ENCODE results near the gene KIRREL2.

The KIRREL2 gene

GRCh38 chr19:35882114-35882832, 25.6 kb downstream of the KIRREL2 start:
- no peak overlapping the region for H3K27ac ChIP-seq (ENCODE audit: insufficient read depth in 1 of 2, low read depth in 1 of 2, low read length in 2 of 2, poor library complexity in 1 of 2, severe bottlenecking in 2 of 2)
- peak; percentile 77 to 92 (median 88) for DNase-seq
- CTCF ChIA-PET, result interaction anchor here (0.7 to 7.0 kb wide), 19 partner anchors 9 to 112 kb away, joined by 3 to 106 read pairs (median 8); partner anchors contain the start of gene TYROBP
- peaks cover 0 to 6% (median 2%) of the 10 kb centered on the region in 4 experiments for H3K36me3 ChIP-seq (ENCODE audit: control insufficient read depth in 4 of 4, insufficient read depth in 4 of 4, low read length in 3 of 4)
- POLR2A ChIA-PET, result interaction anchor here (1.1 to 1.3 kb wide), 2 partner anchors 21 to 49 kb away, joined by 4 to 7 read pairs; no protein-coding TSS in a partner anchor
- WGBS (ENCODE audit: insufficient coverage), result 64% methylated on average over 5 of the region's 8 CpGs
- no peak overlapping the region for H3K4me3 ChIP-seq (ENCODE audit: control insufficient read depth in 1 of 7, extremely low read depth in 1 of 7, insufficient read depth in 4 of 7, low read depth in 2 of 7, low read length in 6 of 7)
- H3K9me3 ChIP-seq (ENCODE audit: control extremely low read depth in 1 of 5, control insufficient read depth in 4 of 5, insufficient read depth in 2 of 5, low read depth in 1 of 5, low read length in 4 of 5), result no peaks in the 10 kb centered on the region
- peaks cover 0 to 3% (median 1%) of the 10 kb centered on the region in 4 experiments for H3K4me1 ChIP-seq (ENCODE audit: control extremely low read depth in 1 of 4, control insufficient read depth in 4 of 4, insufficient read depth in 4 of 4, low read length in 3 of 4)
- H3K27me3 ChIP-seq (replicated peaks in 2 of 5; ENCODE audit: control insufficient read depth in 4 of 5, insufficient read depth in 5 of 5, low read length in 4 of 5), result peaks cover 0 to 22% (median 8%) of the 10 kb centered on the region in 5 experiments

- WGBS (ENCODE audit: insufficient coverage), result 81% methylated on average over 2 of the region's 2 CpGs
- peaks cover 0 to 11% (median 6%) of the 10 kb centered on the region in 5 experiments for H3K27me3 ChIP-seq (replicated peaks in 2 of 5; ENCODE audit: control insufficient read depth in 4 of 5, insufficient read depth in 5 of 5, low read length in 4 of 5)
- H3K4me3 ChIP-seq (ENCODE audit: control insufficient read depth in 1 of 7, extremely low read depth in 1 of 7, insufficient read depth in 4 of 7, low read depth in 2 of 7, low read length in 6 of 7), result no peak overlapping the region
- peaks cover 0 to 3% (median 1%) of the 10 kb centered on the region in 4 experiments for H3K4me1 ChIP-seq (ENCODE audit: control extremely low read depth in 1 of 4, control insufficient read depth in 4 of 4, insufficient read depth in 4 of 4, low read length in 3 of 4)
- ChIA-PET POLR2A (interaction anchor here (0.6 to 2.0 kb wide), 3 partner anchors 17 to 45 kb away, joined by 3 to 5 read pairs (median 4); no protein-coding TSS in a partner anchor), CTCF (interaction anchor here (0.9 to 7.0 kb wide), 12 partner anchors 8 to 113 kb away, joined by 3 to 106 read pairs (median 10); partner anchors contain the start of genes KIRREL2 and TYROBP)
- no peak for DNase-seq
- no peak overlapping the region for H3K27ac ChIP-seq (ENCODE audit: insufficient read depth in 1 of 2, low read depth in 1 of 2, low read length in 2 of 2, poor library complexity in 1 of 2, severe bottlenecking in 2 of 2)
- no peaks in the 10 kb centered on the region for H3K9me3 ChIP-seq (ENCODE audit: control extremely low read depth in 1 of 5, control insufficient read depth in 4 of 5, insufficient read depth in 2 of 5, low read depth in 1 of 5, low read length in 4 of 5)
- peaks cover 7 to 19% (median 13%) of the 10 kb centered on the region in 4 experiments for H3K36me3 ChIP-seq (ENCODE audit: control insufficient read depth in 4 of 4, insufficient read depth in 4 of 4, low read length in 3 of 4)
These were observed 27.2 kb downstream of the KIRREL2 start for GRCh38 chr19:35883882-35884281.

GRCh38 chr19:35885225-35885738, 28.6 kb downstream of the KIRREL2 start:
- POLR2A ChIA-PET, result interaction anchor here (2.8 kb wide), 1 partner anchor 46 kb away, joined by 8 read pairs; no protein-coding TSS in a partner anchor
- 95% methylated on average over 4 of the region's 6 CpGs for WGBS (ENCODE audit: insufficient coverage)
- no peak overlapping the region for H3K4me3 ChIP-seq (ENCODE audit: control insufficient read depth in 1 of 7, extremely low read depth in 1 of 7, insufficient read depth in 4 of 7, low read depth in 2 of 7, low read length in 6 of 7)

GRCh38 chr19:35885904-35886303, 29.2 kb downstream of the KIRREL2 start:
- Histone ChIP-seq H3K27ac (ENCODE audit: insufficient read depth in 1 of 2, low read depth in 1 of 2, low read length in 2 of 2, poor library complexity in 1 of 2, severe bottlenecking in 2 of 2) (no peak overlapping the region), H3K9me3 (ENCODE audit: control extremely low read depth in 1 of 5, control insufficient read depth in 4 of 5, insufficient read depth in 2 of 5, low read depth in 1 of 5, low read length in 4 of 5) (no peaks in the 10 kb centered on the region), H3K36me3 (ENCODE audit: control insufficient read depth in 4 of 4, insufficient read depth in 4 of 4, low read length in 3 of 4) (peaks cover 7 to 38% (median 28%) of the 10 kb centered on the region in 4 experiments), H3K4me1 (ENCODE audit: control extremely low read depth in 1 of 4, control insufficient read depth in 4 of 4, insufficient read depth in 4 of 4, low read length in 3 of 4) (no peaks in the 10 kb centered on the region), H3K4me3 (ENCODE audit: control insufficient read depth in 1 of 7, extremely low read depth in 1 of 7, insufficient read depth in 4 of 7, low read depth in 2 of 7, low read length in 6 of 7) (no peak overlapping the region), H3K27me3 (replicated peaks in 2 of 5; ENCODE audit: control insufficient read depth in 4 of 5, insufficient read depth in 5 of 5, low read length in 4 of 5) (no peaks in the 10 kb centered on the region)
- DNase-seq, result no peak
- WGBS (ENCODE audit: insufficient coverage), result 98% methylated on average over 3 of the region's 8 CpGs
- ChIA-PET CTCF (interaction anchor here (0.7 to 1.2 kb wide), 5 partner anchors 8 to 49 kb away, joined by 3 to 6 read pairs (median 3); no protein-coding TSS in a partner anchor), POLR2A (interaction anchor here (0.6 to 2.8 kb wide), 2 partner anchors 45 to 142 kb away, joined by 3 to 8 read pairs; no protein-coding TSS in a partner anchor)

More at GRCh38 chr19:35885225-35885738, 28.6 kb downstream of the KIRREL2 start:
- Histone ChIP-seq H3K4me1 (ENCODE audit: control extremely low read depth in 1 of 4, control insufficient read depth in 4 of 4, insufficient read depth in 4 of 4, low read length in 3 of 4) (no peaks in the 10 kb centered on the region), H3K27me3 (replicated peaks in 2 of 5; ENCODE audit: control insufficient read depth in 4 of 5, insufficient read depth in 5 of 5, low read length in 4 of 5) (no peaks in the 10 kb centered on the region), H3K9me3 (ENCODE audit: control extremely low read depth in 1 of 5, control insufficient read depth in 4 of 5, insufficient read depth in 2 of 5, low read depth in 1 of 5, low read length in 4 of 5) (no peaks in the 10 kb centered on the region), H3K36me3 (ENCODE audit: control insufficient read depth in 4 of 4, insufficient read depth in 4 of 4, low read length in 3 of 4) (peaks cover 7 to 32% (median 25%) of the 10 kb centered on the region in 4 experiments), H3K27ac (ENCODE audit: insufficient read depth in 1 of 2, low read depth in 1 of 2, low read length in 2 of 2, poor library complexity in 1 of 2, severe bottlenecking in 2 of 2) (no peak overlapping the region)
- CTCF ChIA-PET, result interaction anchor here (0.7 to 1.4 kb wide), 6 partner anchors 9 to 49 kb away, joined by 3 to 6 read pairs (median 3); no protein-coding TSS in a partner anchor
- DNase-seq, result no peak

- WGBS (ENCODE audit: insufficient coverage), result 100% methylated on average over 4 of the region's 5 CpGs
- ChIA-PET POLR2A (interaction anchor here (0.7 to 2.8 kb wide), 3 partner anchors 10 to 44 kb away, joined by 3 to 8 read pairs (median 3); no protein-coding TSS in a partner anchor), CTCF (no interaction called here)
- H3K27ac ChIP-seq (ENCODE audit: insufficient read depth in 1 of 2, low read depth in 1 of 2, low read length in 2 of 2, poor library complexity in 1 of 2, severe bottlenecking in 2 of 2), result no peak overlapping the region
- no peaks in the 10 kb centered on the region for H3K9me3 ChIP-seq (ENCODE audit: control extremely low read depth in 1 of 5, control insufficient read depth in 4 of 5, insufficient read depth in 2 of 5, low read depth in 1 of 5, low read length in 4 of 5)
- no peak for DNase-seq
- H3K27me3 ChIP-seq (replicated peaks in 2 of 5; ENCODE audit: control insufficient read depth in 4 of 5, insufficient read depth in 5 of 5, low read length in 4 of 5), result no peaks in the 10 kb centered on the region
- no peaks in the 10 kb centered on the region for H3K4me1 ChIP-seq (ENCODE audit: control extremely low read depth in 1 of 4, control insufficient read depth in 4 of 4, insufficient read depth in 4 of 4, low read length in 3 of 4)
- H3K36me3 ChIP-seq (ENCODE audit: control insufficient read depth in 4 of 4, insufficient read depth in 4 of 4, low read length in 3 of 4), result peaks cover 7 to 48% (median 36%) of the 10 kb centered on the region in 4 experiments
- no peak overlapping the region for H3K4me3 ChIP-seq (ENCODE audit: control insufficient read depth in 1 of 7, extremely low read depth in 1 of 7, insufficient read depth in 4 of 7, low read depth in 2 of 7, low read length in 6 of 7)
These were observed 30.5 kb downstream of the KIRREL2 start for GRCh38 chr19:35887197-35887596.

- Histone ChIP-seq H3K4me1 (ENCODE audit: control extremely low read depth in 1 of 4, control insufficient read depth in 4 of 4, insufficient read depth in 4 of 4, low read length in 3 of 4) (no peaks in the 10 kb centered on the region), H3K27me3 (replicated peaks in 2 of 5; ENCODE audit: control insufficient read depth in 4 of 5, insufficient read depth in 5 of 5, low read length in 4 of 5) (no peaks in the 10 kb centered on the region), H3K36me3 (ENCODE audit: control insufficient read depth in 4 of 4, insufficient read depth in 4 of 4, low read length in 3 of 4) (peaks cover 7 to 59% (median 40%) of the 10 kb centered on the region in 4 experiments), H3K27ac (ENCODE audit: insufficient read depth in 1 of 2, low read depth in 1 of 2, low read length in 2 of 2, poor library complexity in 1 of 2, severe bottlenecking in 2 of 2) (no peak overlapping the region), H3K4me3 (ENCODE audit: control insufficient read depth in 1 of 7, extremely low read depth in 1 of 7, insufficient read depth in 4 of 7, low read depth in 2 of 7, low read length in 6 of 7) (no peak overlapping the region), H3K9me3 (ENCODE audit: control extremely low read depth in 1 of 5, control insufficient read depth in 4 of 5, insufficient read depth in 2 of 5, low read depth in 1 of 5, low read length in 4 of 5) (no peaks in the 10 kb centered on the region)
- POLR2A ChIA-PET, result no interaction called here
- 100% methylated on average over 4 of the region's 9 CpGs for WGBS (ENCODE audit: insufficient coverage)
- DNase-seq, result no peak
- CTCF ChIA-PET, result interaction anchor here (1.0 kb wide), 1 partner anchor 43 kb away, joined by 5 read pairs; no protein-coding TSS in a partner anchor
These were observed 31.7 kb downstream of the KIRREL2 start for GRCh38 chr19:35888398-35888797.

Data from common myeloid progenitor, CD34-positive (primary cell).